GM19463 (cell line): ENCODE data around the gene RNF111.
"Not testable (repeated sequence)": the region's sequence is repeated elsewhere in the genome, so short reads cannot be mapped to it uniquely, and the experiment has no call there.

ENCODE experiments used
- ATAC-seq: cut with Tn5 transposase; IDR thresholded peaks from one replicate; pipeline ENCODE4 v1.9.1; 2021; ENCODE audit warnings: mild to moderate bottlenecking, moderate library complexity; ENCODE audit not compliant: unreplicated experiment

The RNF111 gene

DNA sequence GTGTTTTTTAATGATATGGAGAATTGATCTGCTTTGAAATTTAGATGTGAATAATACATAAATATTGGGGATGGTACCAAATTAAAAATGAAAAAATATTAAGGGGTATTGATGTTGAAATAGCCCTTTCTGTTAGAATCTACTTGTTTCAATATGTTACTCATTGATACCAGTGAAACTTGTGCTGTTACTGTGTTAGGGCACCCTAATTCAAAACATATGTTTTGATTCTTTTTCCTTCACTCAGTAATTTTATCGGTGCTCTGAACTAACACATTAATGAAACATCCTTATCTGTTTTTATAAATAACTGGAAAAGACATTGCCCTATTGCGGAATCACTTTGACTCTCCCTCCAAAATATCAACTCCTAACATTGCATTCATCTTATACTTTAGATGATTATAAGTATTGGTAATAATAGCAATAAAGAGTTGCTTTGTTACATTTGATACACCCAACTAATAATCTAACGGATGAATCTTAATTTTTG is 65.5 kb downstream of the RNF111 start:
- ATAC-seq = no peak

DNA sequence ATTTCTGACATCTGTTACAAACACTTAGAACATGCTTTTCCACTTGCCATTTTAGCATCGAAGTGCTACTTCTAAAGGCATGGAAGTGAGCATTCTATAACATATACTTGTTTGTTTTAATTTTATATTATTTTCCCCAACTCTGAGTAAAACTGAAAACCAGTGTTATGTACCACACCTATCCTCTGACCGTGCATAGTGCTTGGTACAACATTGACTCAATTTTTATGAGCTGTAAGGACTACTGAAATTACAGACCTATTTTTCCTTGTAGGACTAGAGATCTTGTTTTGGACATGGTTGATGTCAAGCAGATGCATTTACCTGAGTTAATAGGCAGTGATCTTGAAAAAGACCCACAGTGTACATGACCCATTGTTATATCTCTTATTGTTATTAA is 66.0 kb downstream of the RNF111 start:
- ATAC-seq = no peak

DNA sequence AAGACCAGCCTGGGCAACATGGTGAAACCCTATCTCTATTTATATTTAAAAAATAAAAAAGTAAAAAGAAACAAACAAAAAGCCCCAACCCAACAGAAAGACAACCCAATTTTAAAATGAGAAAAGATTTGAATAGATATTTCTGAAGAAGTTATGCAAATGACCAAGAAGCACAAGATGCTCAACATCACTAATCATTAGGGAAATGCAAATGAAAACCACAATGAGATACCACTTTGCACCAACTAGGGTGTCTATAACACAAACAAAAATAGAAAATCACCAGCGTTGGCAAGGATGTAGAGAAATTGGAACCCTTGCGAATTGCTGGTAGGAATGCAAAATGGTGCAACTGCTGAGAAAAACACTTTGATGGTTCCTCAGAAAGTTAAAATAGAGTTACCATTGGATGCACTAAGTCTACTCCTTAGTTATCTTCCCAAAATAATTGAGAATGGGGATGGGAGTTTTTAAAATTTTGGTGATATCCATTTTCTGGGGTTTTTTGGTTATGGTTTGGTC is 71.7 kb downstream of the RNF111 start:
- ATAC-seq = no peak

DNA sequence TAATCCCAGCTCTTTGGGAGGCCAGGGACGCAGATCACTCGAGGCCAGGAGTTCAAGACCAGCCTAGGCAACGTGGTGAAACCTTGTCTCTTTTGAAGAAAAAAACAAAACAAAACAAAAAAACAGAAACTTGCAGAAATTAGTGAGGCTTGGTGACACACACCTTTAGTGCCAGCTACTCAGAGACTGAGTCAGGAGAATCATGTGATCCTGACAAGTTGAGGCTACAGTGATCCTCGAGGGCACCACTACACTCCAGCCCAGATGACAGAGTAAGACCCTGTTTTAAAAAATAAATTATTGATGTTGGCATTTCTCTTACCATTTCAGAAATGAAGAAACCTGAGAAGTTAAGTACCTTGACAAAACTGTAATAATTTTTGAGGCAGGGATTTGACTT is 72.9 kb downstream of the RNF111 start:
- ATAC-seq = no peak

DNA sequence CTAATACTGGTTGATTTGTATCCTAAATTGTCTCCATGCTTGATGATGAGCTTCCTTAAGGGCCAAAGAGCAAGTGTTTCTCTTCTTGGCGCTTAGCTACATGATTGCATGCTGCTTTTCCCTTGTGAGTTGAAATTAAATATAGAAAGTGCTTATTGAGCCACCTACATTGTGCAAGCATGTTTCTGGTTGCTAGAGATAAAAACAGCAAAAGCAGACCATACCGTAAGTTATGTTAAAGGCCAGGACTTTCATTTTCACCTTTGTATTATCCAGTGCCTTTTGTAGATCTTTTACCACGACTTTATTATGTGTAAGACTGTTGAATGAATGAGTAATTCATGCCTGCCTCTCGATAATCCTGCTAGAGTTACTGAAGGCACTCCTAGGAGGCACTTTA is 75.6 kb downstream of the RNF111 start:
- ATAC-seq = no peak

DNA sequence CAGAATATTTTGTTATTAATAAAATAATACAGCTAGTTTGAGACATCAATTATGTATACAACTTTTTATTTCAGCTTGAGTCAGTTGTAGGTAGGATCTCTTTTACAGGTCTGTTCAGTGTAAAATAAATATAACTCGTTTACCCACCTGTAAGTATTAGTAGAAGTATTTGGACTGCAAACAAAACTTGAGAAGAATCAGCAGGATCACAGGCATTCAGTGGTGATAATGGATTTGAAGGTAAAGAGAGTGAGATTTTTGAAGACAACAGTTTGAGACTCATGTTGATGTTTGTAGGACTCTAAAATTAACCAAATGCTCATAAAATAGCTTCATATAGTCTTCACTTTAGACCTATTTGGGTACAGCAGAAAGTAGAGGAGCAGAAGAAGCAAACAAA is 82.0 kb downstream of the RNF111 start:
- no peak for ATAC-seq

DNA sequence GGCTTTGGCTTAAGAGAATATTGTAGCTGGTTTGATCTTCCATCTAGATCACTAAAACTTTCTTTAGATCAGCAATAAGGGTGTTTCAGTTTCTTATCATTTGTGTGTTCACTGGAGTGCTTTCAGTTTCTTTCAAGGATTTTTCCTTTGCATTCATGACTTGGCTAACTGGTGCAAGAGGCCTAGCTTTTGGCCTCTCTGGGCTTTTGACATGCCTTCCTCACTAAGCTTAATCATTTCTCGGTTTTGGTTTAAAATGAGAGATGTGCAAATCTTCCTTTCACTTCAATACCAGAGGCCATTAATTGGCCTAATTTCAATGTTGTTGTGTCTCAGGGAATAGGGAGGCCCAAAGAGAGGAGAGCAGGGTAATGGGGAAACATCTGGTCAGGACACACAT is 87.1 kb downstream of the RNF111 start:
- ATAC-seq = no peak

DNA sequence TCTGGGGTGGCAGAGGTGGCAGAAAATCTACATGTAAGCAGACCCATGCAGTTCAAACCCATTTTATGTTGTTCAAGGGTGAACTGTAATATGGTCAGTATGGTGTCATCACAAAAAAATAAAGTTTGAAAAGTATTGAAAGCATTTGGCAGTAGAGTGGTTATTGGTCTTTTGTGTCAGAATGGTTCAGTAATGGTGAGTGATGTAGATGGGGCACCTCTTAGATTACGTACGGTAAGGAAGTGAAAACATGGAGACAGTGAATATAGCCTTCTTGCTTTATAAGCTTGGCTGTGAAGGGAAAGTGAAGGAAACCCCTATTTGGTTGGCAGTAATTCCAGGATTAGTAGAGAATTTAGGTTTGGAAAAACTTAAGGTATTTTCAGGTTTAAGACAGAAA is 100.3 kb downstream of the RNF111 start:
- no peak for ATAC-seq

DNA sequence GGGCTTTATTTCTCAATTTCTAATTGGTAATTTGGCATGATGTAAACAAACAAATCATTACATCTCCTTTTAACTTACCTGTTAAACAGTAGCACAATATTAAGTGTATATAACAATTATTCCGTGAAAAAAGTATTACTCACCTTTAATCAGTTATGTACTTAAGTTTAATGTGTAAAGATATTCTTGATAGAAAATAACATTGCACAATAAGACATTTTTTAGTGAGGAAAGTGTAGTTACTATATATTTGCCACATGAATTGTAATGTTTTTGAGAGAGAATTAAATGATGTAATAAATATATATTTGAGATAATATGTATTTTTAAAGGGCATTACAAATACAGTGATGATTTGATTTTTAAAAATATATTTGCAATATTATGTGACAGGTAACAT is 106.6 kb downstream of the RNF111 start:
- ATAC-seq = no peak

DNA sequence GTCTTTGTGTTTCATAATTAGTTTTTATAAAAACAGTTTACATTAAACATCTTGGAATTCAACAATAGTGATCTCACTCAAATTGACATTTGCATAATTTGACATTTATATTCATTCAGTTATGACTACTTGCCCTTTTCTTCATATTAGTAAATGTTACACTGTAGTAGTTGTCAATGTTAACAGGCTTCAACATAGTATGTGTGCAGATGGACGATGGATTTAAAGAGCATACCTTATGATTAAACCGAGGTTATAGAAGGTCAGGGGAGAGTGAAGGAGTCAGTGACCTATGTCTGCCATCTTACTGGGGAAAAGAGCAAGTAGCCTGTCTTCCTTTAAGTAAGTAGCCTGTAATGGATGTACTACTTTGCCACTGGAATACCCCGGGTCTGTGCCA is 109.0 kb downstream of the RNF111 start:
- no peak for ATAC-seq

DNA sequence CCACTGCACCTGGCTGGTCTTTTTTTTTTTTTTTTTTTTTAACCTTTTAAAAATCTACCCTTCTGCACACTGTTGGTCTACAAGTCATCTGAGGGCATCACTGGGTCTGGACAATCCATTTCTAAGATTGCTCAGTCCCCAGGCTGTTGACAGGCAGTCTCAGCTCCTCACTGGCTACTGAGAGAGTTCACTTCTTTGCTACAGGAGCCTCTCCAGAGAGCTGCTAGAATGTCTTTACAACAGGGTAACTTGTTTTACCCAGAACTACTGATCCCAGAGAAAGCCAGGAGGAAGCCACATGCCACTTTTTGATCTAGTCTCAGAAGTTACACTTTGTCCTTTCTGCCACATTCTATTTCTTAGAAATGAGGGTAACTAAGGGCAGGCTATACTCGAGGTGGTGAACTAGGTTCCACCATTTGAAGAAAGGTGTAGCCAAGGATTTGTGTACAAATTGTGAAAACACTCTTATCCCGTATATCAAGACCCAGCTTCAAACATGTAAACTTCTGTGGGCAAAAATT is 111.8 kb downstream of the RNF111 start:
- ATAC-seq = no peak

DNA sequence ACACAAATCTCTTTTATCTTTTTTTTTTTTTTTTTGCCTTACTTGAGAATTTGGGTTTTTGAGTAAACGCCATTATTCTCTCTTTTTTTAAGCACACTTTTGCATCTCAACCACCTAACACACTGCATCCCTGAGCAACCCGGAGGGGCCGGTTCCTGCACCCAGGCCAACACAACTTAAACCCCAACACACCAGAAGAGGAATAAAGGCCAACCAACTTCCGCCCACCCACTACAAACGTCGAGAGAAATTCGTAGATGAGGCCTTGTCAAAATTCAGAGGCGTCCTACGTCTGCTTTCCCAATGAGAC is 117.1 kb downstream of the RNF111 start:
- ATAC-seq = peak; percentile 28

DNA sequence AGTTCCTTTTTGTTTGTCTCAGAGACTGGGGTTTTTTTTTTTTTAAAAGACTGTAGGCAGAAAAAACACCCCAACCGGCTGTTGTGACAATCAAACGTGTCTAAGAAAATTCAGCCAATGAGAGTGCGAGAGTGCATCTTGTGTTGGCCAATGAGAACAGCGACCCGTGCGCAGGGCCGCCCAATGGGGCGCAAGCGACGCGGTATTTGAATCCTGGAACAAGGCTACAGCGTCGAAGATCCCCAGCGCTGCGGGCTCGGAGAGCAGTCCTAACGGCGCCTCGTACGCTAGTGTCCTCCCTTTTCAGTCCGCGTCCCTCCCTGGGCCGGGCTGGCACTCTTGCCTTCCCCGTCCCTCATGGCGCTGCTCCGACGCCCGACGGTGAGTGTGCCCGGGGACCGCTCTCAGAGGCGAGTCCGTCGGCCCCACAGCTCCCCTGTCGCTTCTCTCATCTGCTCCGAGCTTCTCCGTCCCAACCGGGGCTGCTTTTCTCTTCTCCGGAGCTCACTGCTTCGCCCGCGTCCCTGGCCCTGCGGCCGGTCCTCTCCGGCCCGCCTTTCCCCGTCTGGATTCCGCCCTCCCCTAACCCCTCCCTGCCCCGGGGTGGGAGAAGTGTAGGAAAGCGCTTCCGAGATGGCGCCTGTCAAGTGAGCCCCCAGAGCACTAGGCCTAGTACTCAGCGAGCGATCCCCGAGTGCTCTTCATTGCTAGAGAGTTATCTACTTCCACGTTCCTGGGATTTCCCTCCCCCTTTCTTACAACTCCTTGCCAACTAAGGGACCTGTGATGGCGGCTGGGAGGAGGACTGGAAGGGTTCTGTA is 117.7 kb downstream of the RNF111 start, which contains the start of gene CCNB2:
TSS of gene CCNB2 (plus strand) at position 235 of the 821 bp plus-strand sequence. CDS start at position 358, 123 bp downstream.
- ATAC-seq = peak; percentile 98

DNA sequence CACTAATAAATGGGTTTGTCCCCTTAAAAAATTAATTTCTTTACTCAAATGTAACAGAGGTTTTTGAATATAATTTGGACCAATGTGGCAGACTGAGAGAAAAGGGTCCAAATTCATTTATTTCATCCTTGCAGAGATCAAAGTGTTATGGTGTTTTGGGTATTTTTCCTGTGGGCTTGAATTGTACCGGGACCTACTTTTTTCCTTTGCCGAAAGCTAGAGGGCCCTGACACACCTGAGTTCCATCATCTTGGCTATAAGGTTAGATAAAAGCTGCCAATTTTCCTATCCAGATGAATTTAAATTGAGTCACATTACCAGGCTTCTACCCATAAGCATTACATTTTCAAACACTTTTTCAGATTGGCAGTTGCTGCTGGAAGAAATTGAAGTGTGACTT is 118.4 kb downstream of the RNF111 start:
- ATAC-seq = no peak

DNA sequence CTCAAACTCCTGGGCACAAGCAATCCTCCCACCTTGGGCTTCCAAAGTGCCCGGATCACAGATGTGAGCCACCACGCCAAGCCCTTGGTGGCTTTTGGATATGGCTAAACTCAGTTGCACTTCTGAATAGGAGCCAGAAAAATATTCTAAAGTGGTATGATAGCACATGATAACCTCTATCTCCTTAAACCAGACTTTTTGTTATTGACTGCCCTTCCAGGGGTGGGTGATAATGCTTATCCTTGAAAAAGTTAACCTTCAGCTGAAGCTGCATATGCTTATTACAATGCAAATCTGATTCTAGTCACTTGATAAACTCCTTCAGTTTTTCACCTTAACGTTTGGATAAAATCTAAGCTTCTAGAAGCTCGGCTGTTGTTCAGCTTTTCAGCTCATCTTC is 123.8 kb downstream of the RNF111 start:
- ATAC-seq = no peak

DNA sequence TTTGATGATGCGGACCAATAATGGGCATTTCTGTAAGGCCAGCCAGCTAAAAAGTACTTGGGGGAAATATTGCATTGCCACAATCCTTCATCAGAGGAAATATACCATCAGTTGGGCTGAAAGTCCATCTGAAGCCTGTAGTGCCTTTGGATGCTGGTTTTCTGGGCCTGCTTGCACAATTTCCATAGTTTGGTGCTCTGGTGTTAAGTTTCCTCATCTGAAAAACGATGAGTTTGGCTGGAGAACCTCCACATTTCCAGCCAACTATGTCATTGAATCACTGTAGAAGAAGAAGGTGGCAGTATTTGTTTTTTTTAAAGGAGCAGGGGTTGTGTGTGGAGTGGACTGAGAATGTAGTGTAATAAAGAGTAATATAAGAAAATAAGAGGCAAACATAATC is 127.6 kb downstream of the RNF111 start:
- ATAC-seq = no peak

DNA sequence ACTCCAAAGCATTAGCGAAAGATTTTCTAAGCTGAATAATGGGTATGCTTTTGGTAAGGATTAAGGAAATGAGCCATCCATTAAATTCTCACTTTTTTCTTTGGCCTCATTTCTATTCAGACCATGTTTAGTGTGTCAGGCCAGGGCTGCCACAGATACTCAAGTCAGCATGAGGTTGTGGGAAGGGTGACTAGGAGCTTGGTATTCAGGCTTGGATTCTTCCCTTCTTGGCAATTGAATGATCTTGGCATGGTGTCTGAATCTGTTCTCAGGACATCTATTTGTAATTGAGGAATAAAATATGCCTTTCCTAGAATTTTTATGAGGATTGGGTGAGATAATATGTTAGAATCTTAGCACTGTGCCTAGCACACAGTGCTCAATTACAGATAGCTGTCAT is 128.7 kb downstream of the RNF111 start:
- ATAC-seq = no peak

DNA sequence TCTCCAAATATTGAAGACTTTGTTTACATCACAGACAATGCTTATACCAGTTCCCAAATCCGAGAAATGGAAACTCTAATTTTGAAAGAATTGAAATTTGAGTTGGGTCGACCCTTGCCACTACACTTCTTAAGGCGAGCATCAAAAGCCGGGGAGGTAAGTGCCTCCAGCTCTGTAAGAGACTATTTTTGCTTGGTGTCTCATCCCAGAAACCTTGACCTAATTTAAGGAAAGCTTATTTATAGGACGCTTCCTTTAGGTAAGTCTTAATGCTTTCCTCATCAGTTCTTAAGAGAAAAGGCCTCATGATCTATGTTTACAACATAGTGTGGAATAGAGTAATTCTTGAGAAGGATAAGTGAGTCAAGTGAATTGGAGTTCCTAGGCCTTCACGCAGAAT is 129.3 kb downstream of the RNF111 start:
- ATAC-seq = no peak

DNA sequence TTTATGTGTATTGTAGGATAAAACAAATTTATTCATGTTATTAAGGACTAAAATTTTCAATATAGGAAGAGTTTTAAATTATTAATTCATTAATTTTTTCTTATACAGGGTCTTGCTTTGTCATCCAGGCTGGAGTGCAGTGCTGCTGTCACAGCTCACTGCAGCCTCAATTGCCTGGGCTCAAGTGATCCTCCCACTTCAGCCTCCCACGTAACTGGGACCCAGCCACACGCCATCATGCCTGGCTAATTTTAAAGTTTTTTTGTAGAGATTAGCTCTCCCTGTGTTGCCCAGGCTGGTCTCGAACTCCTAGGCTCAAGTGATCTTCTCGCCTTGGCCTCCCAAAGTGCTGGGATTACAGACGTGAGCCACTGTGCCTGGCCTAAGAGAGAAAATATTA is 132.2 kb downstream of the RNF111 start:
- ATAC-seq = no peak

DNA sequence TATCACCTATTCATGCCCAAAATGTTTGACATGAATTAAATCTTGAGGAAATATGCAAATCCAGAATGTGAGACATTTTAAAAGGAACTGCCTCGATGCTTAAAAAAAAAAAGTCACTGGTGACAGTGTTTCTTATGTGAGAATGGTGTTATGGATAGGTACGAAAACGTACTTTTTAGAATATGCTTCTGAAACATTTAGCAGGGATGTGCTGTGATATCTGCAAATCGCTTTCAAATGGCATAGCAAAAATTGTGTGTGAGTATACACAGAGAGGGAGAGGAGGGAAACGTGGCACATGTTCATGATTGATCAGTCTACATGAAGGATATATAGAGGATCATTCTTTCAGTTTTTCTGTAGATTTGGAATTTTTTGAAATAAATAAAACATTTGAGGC is 133.5 kb downstream of the RNF111 start:
- no peak for ATAC-seq

DNA sequence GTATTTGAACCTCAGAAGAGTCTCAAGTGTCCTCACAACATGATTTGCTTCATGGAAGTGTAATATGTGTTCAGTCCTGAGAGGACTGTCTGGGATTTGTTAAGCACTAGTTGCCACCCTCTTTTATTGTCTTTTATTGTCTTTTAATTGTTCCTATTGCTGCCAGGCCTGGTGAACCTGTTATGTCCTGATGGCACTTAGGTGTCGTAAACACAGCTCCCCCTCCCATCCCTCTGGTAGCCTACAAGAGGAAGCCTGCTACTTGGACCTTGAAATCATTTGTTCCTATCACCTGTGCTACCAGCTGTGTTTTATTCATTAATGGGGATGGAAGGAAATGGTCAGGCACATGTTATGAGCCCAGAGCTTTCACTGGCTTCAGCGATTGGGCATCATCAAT is 136.8 kb downstream of the RNF111 start:
- ATAC-seq = no peak

DNA sequence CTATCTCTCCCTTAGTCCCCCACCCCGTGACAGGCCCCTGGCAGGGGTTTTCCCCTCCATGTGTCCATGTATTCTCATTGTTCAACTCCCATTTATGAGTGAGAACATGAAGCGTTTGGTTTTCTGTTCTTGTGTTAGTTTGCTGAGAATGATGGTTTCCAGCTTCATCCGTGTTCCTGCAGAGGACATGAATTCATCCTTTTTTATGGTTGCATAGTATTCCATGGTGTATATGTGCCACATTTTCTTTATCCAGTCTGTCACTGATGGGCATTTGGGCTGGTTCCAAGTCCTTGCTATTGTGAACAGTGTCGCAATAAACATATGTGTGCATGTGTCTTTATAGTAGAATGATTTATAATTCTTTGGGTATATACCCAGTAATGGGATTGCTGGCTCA is 138.2 kb downstream of the RNF111 start:
- ATAC-seq = not testable (repeated sequence)

DNA sequence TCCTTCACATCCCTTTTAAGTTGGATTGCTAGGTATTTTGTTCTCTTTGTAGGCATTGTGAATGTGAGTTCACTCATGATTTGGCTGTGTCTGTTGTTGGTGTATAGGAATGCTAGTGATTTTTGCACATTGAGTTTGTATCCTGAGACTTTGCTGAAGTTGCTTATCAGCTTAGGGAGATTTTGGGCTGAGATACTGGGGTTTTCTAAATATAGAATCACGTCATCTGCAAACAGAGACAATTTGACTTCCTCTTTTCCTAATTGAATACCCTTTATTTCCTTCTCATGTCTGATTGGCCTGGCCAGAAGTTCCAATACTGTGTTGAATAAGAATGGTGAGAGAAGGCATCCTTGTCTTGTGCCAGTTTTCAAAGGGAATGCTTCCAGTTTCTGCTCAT is 139.8 kb downstream of the RNF111 start:
- not testable (repeated sequence) for ATAC-seq
